GM03348 (cell line): ENCODE data around the gene DENND4B.
"Not testable (repeated sequence)": the region's sequence is repeated elsewhere in the genome, so short reads cannot be mapped to it uniquely, and the experiment has no call there.

ENCODE experiments used
- DNase-seq: peaks from one replicate; pipeline ENCODE4 v3.0.0; 2012; ENCODE audit warnings: low spot score

The DENND4B gene

DNA sequence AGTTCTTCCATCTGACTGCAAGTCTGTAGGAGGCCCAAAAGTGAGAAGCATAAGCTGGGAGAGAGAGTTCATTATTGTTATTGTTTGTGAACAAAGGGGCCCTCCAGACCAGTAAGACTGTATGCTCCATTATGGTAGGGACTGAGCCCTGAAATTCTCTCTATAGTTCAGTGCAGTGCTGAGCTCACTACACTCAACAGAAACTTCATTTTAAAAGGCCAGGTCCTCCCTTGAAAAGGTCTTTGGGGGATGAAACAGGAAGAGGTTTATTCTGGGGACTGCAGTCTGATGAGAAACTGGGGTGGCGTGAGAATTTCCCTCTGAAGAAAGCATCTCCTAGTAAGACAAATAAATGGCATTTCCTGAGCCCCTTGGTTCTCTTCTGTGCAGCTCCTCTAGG is 18.3 kb downstream of the DENND4B start:
- DNase-seq = no peak

DNA sequence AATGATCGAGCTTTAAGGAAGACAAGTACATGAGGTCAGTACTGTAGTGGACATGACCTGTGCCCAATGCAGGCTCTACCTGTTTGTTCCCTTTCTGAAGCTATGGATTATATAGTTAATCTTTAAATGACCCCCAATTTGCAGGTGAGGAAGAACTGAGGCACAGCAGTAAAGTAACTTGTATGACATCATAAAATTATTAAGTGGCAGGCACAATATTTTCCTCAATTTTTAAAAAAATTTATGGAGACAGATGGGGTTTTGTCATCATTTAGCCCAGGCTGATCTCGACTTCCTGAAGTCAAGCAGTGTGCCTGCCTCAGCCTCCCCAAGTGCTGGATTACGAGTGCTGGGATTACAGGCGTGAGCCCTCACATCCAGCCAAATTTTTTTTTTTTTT is 20.1 kb downstream of the DENND4B start:
- no peak for DNase-seq

DNA sequence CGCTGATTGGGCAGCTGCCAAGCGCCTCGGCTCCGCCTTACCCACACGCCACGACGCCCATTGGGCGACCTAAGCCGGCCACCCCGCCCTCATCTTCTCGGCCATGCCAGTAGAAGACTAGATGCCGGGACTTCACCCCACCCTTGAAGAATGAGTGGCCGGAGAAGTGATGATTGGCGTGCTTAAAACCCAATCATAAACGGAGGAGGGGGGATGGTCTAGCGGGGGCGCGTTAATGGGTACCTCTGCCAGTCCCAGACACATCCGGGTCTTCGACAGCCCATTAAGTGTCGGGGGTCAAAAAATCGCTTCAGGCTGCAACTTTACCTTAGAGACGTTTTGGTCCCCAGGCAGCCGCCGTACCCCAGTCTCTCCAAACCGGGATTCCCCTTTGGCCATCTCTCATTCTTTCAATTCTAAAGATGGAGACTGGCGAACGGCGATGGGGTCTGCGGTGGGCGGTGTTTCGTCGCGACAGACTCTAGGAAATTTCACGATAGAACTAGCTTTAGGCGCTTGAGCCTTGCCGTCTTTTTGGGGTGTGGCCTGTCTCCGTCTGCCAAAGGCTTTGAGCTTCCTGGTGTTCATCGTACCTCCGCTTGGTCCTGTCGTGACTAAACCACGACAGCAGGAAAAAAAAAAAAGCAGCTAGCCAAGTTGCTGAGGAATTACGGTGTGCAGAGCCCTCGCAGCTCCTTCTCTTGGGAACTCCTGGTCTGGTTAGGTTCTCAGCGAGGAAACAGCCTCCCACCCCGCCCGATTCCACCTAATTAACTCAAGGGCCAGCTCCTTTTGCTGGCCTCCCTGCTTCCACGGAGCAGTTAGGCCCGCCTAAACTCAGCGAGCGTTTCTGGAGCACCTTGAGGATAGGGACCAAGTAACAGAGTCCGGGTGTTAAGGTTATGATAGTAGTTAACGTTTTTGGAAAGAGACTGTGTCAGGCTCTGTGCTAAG is 23.3 kb downstream of the DENND4B start, which contains the start of gene GATAD2B:
Gene GATAD2B (minus strand): TSS at position 1 of the 954 bp plus-strand sequence. CDS start 94,625 bp downstream, outside the sequence.
- peak; percentile 99 for DNase-seq

DNA sequence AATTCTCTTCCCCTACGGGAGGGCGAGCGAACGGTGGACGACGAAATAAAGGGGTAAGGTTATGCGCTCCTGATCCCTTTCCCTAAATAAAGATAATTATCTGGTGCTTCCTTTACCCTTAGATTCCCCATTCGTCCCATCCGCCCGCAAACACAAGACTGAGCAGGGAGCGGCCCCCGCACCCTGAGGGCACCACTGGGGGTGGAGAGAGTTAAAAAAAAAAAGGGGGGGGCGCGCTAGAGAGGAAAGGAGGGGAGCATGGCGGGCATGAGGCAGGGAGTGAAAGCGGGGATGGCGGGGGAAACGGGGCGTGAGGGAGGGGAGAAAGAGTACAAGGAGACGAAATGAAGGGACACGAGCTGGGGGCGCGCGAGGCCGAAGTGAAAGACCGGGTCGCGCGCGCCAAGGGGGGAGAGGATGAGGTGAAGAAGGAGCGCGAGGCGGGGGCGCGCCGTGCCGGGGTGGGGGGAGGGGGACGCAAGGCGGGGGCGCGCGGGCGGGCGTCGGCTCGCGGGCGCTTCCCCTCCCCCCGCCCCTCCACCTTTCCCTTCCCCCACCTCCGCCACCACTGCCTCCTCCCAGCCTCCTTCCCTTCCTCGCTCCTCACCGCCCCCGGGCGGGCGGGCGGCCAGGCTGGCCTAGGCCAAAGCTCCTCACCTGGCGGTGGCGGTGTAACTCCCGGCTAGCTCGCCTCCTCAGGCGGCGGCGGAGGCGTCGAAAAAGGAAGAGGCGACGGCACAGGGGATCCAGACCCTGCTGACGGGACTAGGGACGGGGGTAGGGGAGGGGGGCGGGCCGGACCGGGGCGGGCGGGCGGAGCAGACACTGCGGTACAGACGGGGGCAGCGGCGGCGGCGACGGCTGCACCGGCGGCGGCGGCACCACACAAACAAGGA is 24.2 kb downstream of the DENND4B start:
- peak; percentile 58 for DNase-seq

DNA sequence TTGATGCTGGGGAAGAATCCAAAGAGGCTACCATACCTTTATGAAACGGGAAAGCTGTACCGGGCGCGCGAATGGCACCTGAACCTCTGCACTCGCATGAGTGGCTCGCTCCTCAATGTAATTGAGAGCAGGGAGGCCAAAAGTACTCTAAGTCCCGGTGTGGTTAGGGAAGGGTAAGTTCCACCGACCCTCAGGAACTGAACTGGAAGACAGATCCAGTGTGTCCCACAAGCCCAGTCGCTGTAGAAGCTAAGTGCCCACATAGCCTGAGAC is 24.8 kb downstream of the DENND4B start:
- DNase-seq = no peak

DNA sequence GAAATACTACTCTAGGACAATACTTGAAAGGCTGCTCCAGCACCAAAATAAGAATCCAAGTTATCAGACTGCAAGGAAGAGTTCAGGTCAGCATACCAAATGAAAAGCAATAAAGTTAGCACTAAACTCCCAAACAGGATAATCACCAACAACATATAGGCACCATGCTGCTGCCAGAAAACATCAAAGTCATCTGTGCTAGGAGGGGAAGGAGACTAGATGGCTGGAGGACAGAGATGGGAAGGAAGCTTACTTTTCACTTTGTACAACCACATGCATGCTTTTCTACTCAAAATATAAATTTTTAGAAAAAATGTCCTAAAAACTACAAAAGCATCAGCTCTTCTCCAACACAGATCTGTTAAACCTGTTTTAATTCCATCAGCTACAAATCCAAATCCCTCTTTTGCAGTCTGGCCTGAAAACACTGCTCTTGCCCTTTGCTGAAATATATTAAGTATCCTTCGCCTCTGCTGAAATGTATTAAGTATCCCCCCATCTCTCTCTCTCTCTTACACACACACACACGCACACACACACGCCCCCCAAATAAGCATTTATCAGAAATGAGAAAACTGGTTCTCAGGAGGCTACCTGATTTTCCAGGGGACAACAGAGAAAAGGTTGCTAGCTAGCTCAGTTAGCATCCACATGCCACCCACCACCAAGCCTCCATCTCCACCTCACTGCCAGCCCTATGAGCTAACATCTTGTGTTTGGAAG is 25.3 kb downstream of the DENND4B start:
- DNase-seq = no peak

DNA sequence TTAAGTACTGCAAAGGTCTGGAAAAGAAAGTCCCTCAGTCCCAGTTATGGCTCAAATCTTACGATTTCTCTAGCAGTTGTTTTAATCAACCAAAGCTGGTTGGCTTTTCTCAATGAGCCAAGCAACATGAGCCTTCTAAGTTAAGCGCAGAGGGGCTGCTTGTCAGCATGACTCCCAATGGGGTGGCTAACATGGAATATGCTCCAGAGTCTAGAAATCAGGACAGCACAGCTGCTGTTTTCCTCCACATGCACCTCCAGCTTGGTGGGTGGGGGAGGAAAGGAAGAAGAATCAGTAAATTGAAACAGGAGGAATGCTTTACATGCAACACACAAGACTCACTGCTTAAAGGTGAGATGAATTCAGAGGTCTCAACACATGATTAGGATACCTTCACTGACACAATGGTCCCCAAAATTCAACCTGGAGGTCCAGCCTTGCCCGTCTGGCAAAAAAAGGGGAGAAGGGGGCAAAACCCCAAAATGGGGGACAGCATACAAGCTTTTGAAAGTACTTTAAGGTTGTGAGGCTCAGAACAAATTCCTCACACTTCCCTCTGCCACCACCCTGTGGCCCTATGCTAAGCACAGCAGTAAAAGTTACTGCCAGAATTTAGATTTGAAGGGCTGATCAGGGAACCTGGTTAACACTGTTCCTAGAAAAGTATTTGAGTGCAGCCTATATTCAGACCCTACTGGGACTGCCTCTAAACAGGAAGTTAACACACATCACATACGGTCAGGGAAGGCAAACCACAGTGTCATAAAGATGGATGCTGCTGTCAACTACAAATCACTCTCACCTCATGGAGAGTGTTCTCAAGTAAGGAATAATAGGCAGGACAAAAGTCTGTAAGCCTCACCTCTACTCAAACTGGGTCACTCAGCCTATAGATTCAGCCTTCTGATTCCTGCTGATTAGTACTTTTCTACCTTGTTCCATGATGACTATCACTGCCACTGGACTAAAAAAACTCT is 26.4 kb downstream of the DENND4B start:
- DNase-seq = no peak

DNA sequence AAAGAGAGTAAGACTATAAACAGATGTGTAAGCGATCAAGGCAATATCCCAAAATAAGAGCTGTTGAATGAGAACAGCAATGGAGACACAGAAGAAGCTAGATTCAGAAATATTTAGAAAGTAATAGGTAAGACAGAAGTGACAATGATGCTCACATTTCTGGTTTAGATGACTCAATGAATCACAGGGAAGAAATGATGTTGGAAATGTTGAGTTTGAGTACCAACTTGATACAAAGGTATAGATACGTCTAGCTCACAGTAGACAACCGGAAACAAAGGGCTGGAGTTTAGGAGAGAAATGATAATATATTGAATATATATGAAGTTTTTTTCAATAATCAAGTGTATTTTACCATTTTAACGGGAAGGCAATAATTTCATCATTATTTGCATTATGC is 30.2 kb downstream of the DENND4B start:
- no peak for DNase-seq

DNA sequence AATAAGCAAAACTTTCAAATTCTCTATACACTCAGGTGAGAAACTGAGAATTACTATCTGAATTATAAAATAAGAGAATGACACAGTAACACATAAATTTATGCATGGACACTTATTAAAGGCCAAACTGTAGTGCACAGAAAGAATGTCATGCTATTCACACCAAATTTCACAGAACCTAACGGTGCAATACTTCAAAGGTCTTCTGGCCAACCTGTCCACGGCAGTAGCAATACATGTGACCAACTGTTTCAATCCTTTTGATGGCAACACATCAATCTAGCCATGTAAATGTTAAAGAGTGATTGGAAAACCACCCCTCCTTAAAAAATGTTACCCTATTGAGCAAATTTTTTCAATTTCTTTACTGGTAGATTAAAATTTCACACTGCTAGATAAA is 34.2 kb downstream of the DENND4B start:
- DNase-seq = no peak

DNA sequence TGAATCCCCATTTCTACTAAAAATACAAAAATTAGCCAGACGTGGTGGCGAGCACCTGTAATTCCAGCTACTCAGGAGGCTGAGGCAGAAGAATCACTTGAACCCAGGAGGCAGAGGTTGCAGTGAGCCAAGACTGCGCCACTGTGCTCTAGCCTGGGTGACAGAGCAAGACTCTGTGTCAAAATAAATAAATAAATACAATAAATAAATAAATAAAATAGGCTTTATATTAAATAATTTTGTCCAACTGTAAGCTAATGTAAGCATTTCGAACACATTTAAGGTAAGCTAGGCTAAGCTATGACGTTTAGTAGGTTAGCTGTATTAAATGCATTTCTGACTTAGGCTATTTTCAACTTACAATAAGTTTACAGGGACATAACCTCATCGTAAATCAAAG is 36.0 kb downstream of the DENND4B start:
- DNase-seq = not testable (repeated sequence)

DNA sequence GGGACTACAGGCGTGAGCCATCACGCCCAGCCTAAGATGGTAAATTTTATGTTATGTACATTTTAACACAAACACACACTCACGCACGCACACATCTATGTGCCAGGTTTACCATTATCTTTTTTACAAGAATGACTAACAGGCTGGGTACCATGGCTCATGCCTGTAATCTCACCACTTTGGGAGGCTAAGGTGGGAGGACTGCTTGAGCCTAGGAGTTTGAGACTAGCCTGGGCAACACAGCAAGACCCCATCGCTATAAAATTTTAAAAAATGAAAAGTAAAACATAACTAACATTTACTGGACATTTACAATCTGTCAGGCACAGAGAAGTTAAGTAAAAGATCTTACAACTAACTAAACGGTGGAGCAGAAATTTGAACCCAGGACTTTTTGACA is 38.4 kb downstream of the DENND4B start:
- DNase-seq = no peak

DNA sequence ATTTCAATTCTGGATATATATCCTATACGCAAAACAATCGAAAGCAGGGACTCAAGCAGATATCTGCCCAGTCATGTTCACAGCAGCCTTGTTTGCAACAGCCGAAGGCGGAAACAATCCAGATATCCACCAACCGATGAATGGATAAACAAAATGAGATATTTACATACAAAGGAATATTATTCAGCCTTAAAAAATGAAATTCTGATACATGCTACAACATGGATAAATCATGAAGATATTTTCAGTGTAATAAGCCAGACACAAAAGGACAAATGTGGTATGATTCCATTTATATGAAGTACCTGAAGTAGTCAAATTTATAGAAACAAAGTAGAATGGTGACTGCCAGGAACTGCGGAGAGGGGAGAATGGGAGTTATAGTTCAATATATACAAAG is 39.4 kb downstream of the DENND4B start:
- no peak for DNase-seq

DNA sequence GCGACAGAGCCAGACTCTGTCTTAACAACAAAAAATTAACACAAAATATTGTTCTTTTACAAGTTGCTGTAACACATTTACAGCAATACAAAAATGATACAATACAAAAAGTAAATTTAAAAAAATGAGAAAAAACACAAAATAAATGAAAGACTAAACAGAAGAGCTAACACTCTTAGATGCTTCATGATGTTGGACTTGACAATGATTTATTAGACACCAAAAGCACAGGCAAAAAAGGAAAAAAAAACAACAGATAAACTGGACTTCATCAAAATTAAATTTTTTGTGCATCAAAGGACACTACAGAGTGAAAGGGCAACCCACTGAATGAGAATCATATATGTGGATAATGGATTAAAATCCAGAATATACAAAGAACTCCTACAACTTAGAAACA is 40.1 kb downstream of the DENND4B start:
- no peak for DNase-seq

DNA sequence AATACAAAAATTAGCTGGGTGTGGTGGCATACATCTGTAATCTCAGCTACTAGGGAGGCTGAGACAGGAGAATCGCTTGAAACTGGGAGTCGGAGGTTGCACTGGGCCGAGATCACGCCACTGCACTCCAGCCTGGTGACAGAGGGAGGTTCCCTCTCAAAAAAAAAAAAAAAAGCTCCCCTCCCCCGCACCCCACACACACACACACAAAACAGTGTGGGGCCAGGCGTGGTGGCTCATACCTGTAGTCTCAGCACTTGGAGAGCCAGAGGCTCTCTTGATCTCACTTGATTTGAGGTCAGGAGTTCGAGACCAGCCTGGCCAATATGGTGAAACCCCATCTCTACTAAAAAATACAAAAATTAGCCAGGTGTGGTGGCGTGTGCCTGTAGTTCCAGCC is 40.6 kb downstream of the DENND4B start:
- not testable (repeated sequence) for DNase-seq

DNA sequence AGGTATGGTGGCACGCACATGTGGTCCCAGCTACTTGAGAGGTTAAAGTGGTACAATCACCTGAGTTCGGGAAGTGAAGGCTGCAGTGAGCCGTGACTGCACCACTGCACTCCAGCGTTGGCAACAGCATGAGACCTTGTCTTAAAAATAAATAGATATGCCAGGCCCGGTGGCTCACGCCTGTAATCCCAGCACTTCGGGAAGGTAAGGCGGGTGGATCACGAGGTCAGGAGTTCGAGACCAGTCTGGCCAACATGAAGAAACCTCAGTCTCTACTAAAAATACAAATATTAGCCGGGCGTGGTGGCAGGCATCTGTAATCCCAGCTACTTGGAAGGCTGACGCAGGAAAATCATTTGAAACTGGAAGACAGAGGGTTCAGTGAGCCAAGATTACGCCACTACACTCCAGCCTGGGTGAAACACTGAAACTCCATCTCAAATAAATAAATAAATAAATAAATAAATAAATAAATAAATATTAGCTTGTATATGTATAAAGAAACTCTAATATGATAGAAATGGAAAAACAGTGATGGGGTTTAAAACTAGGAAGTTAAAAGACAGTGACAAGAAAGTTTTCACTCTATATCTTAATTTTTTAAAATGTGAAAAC is 42.6 kb downstream of the DENND4B start:
- DNase-seq = no peak

DNA sequence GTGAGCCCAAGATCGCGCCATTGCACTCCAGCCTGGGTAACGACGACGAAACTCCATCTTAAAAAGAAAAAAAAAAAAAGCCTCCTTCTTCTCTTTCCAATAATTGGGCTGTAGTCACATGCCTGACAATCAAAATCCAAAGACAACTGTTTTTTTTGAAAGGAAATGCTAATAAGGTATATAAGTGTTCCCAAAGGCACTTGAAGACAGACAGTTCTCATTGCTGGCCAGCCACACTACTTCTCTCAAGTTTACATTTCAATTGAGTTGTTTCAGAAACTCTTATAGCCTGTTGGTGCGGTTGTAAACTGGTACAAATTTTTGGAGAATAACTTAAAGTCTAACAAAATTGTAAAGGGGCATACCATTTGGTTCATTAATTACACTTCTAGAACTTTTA is 47.0 kb downstream of the DENND4B start:
- no peak for DNase-seq

DNA sequence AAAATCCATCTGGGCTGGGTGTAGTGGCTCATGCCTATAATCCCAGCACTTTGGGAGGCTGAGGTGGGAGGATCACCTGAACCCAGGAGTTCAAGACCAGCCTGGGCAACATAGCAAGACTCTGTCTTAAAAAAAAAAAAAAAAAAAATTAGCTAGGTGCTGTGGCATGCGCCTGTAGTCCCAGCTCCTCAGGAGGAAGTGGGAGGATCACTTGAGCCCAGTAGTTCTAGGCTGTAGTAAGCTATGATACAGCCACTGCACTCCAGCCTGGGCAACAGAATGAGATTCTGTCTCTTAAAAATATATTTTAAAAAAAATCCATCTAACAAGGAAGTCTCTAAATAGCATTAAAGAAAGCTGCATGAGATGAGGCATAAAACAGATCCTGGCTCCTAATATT is 50.7 kb downstream of the DENND4B start:
- DNase-seq = not testable (repeated sequence)

DNA sequence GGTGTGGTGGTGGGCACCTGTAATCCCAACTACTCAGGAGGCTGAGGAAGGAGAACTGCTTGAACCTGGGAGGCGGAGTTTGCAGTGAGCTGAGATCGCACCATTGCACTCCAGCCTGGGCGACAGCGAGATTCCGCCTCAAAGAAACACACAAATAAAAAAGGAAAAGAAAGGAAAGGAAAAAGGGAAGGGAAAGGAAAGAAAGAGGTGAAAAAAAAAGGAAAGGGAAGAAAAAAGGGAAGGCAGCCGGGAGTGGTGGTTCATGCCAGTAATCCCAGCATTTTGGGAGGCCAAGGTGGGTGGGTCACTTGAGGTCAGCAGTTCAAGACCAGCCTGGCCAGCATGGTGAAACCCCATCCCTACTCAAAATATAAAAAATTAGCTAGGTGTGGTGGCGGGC is 55.5 kb downstream of the DENND4B start:
- DNase-seq = not testable (repeated sequence)

DNA sequence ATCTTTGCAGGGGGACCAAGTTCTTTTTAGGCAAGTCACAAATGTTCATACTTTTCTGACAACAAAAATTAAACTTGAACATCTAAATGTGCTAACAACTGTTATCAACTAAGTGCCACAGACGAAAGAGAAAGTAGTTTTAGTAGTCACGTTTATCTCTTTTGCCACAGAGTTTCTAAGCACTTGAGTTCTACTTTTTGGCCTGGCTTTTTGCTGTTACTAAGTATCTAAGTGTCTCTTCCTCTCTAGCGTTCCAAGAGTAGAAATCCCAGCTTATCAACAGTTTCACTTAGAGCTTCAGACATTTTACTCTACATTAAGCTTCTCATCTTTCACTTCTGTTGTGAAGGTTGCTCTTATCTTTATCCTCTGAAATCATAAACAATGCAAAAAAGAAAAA is 58.0 kb downstream of the DENND4B start:
- no peak for DNase-seq

DNA sequence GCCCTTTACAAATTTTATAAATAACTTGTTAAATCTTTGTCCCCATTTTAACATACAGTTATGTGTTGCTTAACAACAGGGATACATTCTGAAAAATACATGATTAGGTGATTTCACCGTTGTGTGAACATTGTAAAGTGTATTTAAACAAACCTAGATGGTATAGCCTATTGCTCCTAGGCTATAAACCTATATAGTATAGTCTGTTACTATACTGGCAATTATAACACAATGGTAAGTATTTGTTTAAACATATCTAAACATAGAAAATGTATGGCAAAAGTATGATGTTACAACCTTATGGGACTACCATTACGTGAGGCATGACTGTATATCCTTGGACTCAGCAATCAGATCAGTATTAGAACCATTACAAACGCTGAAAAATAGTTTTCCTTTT is 60.4 kb downstream of the DENND4B start:
- DNase-seq = no peak

DNA sequence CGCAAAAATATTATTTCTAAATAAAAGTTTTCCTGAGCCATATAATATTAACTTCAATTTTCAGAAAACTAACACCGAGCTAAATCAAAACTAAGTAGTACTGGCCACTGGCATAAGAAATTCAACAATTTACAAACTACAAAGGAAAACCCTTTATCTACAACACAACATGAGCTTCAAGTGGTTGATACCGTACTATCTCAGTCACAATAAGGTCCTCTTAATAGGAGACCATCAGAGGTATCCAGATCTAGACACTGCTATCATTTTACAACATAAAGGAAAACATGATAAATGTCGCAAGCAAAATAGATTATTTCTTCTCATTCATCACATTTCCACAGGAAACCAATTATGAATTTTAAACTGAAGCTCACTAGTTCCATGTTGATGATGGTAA is 63.3 kb downstream of the DENND4B start:
- no peak for DNase-seq
